ENCODE measurements around the gene RNF208. TPM values are rescaled to one million over a fixed set of nuclear protein-coding genes. Genes with fewer than 3 reads are reported as not detected.

Gene RNF208
- total RNA-seq, 1 experiment from 2014 or later = 38.0 TPM

- Histone ChIP-seq H3K4me3 (no peak overlapping the region), H3K9me2 (ENCODE audit: insufficient read depth) (no peaks in the 10 kb centered on the region), H3K4me1 (replicated peaks; ENCODE audit: insufficient read depth) (peaks cover 13% of the 10 kb centered on the region; the same call in 1 of the 2 replicates), H4K20me1 (ENCODE audit: insufficient read depth) (no peaks in the 10 kb centered on the region), H3K36me3 (ENCODE audit: low read depth) (no peaks in the 10 kb centered on the region), H3F3A (ENCODE audit: insufficient read depth, low read depth) (peaks cover 9% of the 10 kb centered on the region; the same call in 1 of the 2 replicates), H3K9me3 (ENCODE audit: insufficient read depth, low read depth) (no peaks in the 10 kb centered on the region), H3K4me2 (no peak overlapping the region), H2AFZ (no peak overlapping the region), H3K27ac (no peak overlapping the region), H3K27me3 (ENCODE audit: insufficient read depth, low read depth) (no peaks in the 10 kb centered on the region), H3K79me2 (ENCODE audit: low read depth) (no peaks in the 10 kb centered on the region)
- no peak for TF ChIP-seq EZH2 (IDR thresholded peaks at IDR 0.05; ENCODE audit: low read depth)
- no peak for TF ChIP-seq CTCF (conservative IDR thresholded peaks at IDR 0.05)
- intact Hi-C loops (cut with micrococcal nuclease; ENCODE audit: unreplicated experiment) = no loop called here
- POLR2A ChIA-PET (ENCODE audit: unreplicated experiment) = interaction anchor here (0.5 kb wide), 1 partner anchor 595 kb away, joined by 5 read pairs; no protein-coding TSS in a partner anchor
- BruUV-seq (replicated peaks) = no TSS peak
- DNase-seq = no peak
- CTCF ChIA-PET = no interaction called here
Measured at GRCh38 chr9:137171149-137171900, 50.7 kb downstream of the RNF208 start.

GRCh38 chr9:137170486-137171148 is 51.4 kb downstream of the RNF208 start:
- no peak for DNase-seq
- Histone ChIP-seq H3K9me2 (ENCODE audit: insufficient read depth) (no peaks in the 10 kb centered on the region), H3K4me2 (no peak overlapping the region), H3F3A (ENCODE audit: insufficient read depth, low read depth) (peaks cover 11% of the 10 kb centered on the region; the same call in 1 of the 2 replicates), H3K27me3 (ENCODE audit: insufficient read depth, low read depth) (no peaks in the 10 kb centered on the region), H3K4me1 (replicated peaks; ENCODE audit: insufficient read depth) (peaks cover 13% of the 10 kb centered on the region; the same call in 1 of the 2 replicates), H3K4me3 (no peak overlapping the region), H2AFZ (no peak overlapping the region), H3K36me3 (ENCODE audit: low read depth) (no peaks in the 10 kb centered on the region), H3K9me3 (ENCODE audit: insufficient read depth, low read depth) (no peaks in the 10 kb centered on the region), H3K79me2 (ENCODE audit: low read depth) (no peaks in the 10 kb centered on the region), H4K20me1 (ENCODE audit: insufficient read depth) (no peaks in the 10 kb centered on the region), H3K27ac (no peak overlapping the region)
- TF ChIP-seq CTCF (conservative IDR thresholded peaks at IDR 0.05) (no peak), EZH2 (IDR thresholded peaks at IDR 0.05; ENCODE audit: low read depth) (no peak)
- ChIA-PET POLR2A (ENCODE audit: unreplicated experiment) (interaction anchor here (0.5 to 0.7 kb wide), 2 partner anchors 8 to 594 kb away, joined by 3 to 5 read pairs; no protein-coding TSS in a partner anchor), CTCF (no interaction called here)
- no TSS peak for BruUV-seq (replicated peaks)
- intact Hi-C loops (cut with micrococcal nuclease; ENCODE audit: unreplicated experiment) = no loop called here

Other genes starting within 250 kb of the RNF208 start
- gene PTGDS, start 244.7 kb downstream of the RNF208 start, total RNA-seq (2021) = 1.7 and 2.0 TPM in 2 replicates
- 0.41 and 0.43 TPM in 2 replicates for gene LCNL1, start 239.2 kb downstream of the RNF208 start, total RNA-seq (2021)
- gene PAXX, start 229.8 kb downstream of the RNF208 start, total RNA-seq (2021) = 54.9 and 78.9 TPM in 2 replicates
- gene CLIC3, start 225.7 kb downstream of the RNF208 start, total RNA-seq (2021) = 24.1 and 39.7 TPM in 2 replicates
- 79.2 and 115 TPM in 2 replicates for gene ABCA2, start 194.0 kb downstream of the RNF208 start, total RNA-seq (2021)
- gene FUT7, start 190.2 kb downstream of the RNF208 start, total RNA-seq (2021) = not detected in 2 replicates
- gene NPDC1, start 176.1 kb downstream of the RNF208 start, total RNA-seq (2021) = 89.8 and 137 TPM in 2 replicates
- 9.0 and 14.1 TPM in 2 replicates for gene ENTPD2, start 168.2 kb downstream of the RNF208 start, total RNA-seq (2021)
- 46.9 and 50.3 TPM in 2 replicates for gene SAPCD2, start 151.7 kb downstream of the RNF208 start, total RNA-seq (2021)
- 9.9 and 14.7 TPM in 2 replicates for gene UAP1L1, start 144.7 kb downstream of the RNF208 start, total RNA-seq (2021)
- 79.3 and 107 TPM in 2 replicates for gene MAN1B1, start 135.3 kb downstream of the RNF208 start, total RNA-seq (2021)
- gene DPP7, start 107.5 kb downstream of the RNF208 start, total RNA-seq (2021) = 104 and 126 TPM in 2 replicates
- 0.10 TPM in 1 of 2 replicates, not detected in the other for gene GRIN1, start 83.1 kb downstream of the RNF208 start, total RNA-seq (2021)
- gene LRRC26, start 52.2 kb downstream of the RNF208 start, total RNA-seq (2021) = 2.3 and 2.5 TPM in 2 replicates
- 0.74 and 1.5 TPM in 2 replicates for gene TMEM210, start 50.2 kb downstream of the RNF208 start, total RNA-seq (2021)
- 92.1 and 95.4 TPM in 2 replicates for gene ANAPC2, start 33.7 kb downstream of the RNF208 start, total RNA-seq (2021)
- gene SSNA1, start 33.6 kb downstream of the RNF208 start, total RNA-seq (2021) = 98.7 and 109 TPM in 2 replicates
- gene TPRN, start 21.5 kb downstream of the RNF208 start, total RNA-seq (2021) = 61.0 and 61.8 TPM in 2 replicates
- gene TMEM203, start 16.6 kb downstream of the RNF208 start, total RNA-seq (2021) = 43.3 and 45.5 TPM in 2 replicates
- gene NDOR1, start 16.5 kb downstream of the RNF208 start, total RNA-seq (2021) = 27.7 and 28.8 TPM in 2 replicates
- 9.0 and 15.2 TPM in 2 replicates for gene CYSRT1, start 2.9 kb upstream of the RNF208 start, total RNA-seq (2021)
- 3.9 and 4.7 TPM in 2 replicates for gene RNF224, start 5.3 kb upstream of the RNF208 start, total RNA-seq (2021)
- 1.4 and 2.5 TPM in 2 replicates for gene SLC34A3, start 8.7 kb upstream of the RNF208 start, total RNA-seq (2021)
- 441 and 494 TPM in 2 replicates for gene TUBB4B, start 19.0 kb upstream of the RNF208 start, total RNA-seq (2021)
- 0.45 and 0.46 TPM in 2 replicates for gene STPG3, start 29.0 kb upstream of the RNF208 start, total RNA-seq (2021)
- 94.2 and 103 TPM in 2 replicates for gene NELFB, start 33.1 kb upstream of the RNF208 start, total RNA-seq (2021)
- gene TOR4A, start 55.5 kb upstream of the RNF208 start, total RNA-seq (2021) = 48.9 and 59.9 TPM in 2 replicates
- gene NRARP, start 80.0 kb upstream of the RNF208 start, total RNA-seq (2021) = 20.6 and 25.8 TPM in 2 replicates
- gene EXD3, start 200.9 kb upstream of the RNF208 start, total RNA-seq (2021) = 23.7 and 38.5 TPM in 2 replicates
- gene NOXA1, start 201.2 kb upstream of the RNF208 start, total RNA-seq (2021) = 10.5 and 22.8 TPM in 2 replicates
- 5.4 and 5.9 TPM in 2 replicates for gene ENTPD8, start 219.1 kb upstream of the RNF208 start, total RNA-seq (2021)
- 73.4 and 90.4 TPM in 2 replicates for gene NSMF, start 237.1 kb upstream of the RNF208 start, total RNA-seq (2021)